Measurements from ENCODE around the gene QRFP. TPM values are rescaled to one million over a fixed set of nuclear protein-coding genes. Genes with fewer than 3 reads are reported as not detected.
A peak's percentile ranks its signal among the peaks of the same experiment; 100 is the strongest.

QRFP gene
- total RNA-seq, 2 donors from 2014 or later, result not detected

DNA sequence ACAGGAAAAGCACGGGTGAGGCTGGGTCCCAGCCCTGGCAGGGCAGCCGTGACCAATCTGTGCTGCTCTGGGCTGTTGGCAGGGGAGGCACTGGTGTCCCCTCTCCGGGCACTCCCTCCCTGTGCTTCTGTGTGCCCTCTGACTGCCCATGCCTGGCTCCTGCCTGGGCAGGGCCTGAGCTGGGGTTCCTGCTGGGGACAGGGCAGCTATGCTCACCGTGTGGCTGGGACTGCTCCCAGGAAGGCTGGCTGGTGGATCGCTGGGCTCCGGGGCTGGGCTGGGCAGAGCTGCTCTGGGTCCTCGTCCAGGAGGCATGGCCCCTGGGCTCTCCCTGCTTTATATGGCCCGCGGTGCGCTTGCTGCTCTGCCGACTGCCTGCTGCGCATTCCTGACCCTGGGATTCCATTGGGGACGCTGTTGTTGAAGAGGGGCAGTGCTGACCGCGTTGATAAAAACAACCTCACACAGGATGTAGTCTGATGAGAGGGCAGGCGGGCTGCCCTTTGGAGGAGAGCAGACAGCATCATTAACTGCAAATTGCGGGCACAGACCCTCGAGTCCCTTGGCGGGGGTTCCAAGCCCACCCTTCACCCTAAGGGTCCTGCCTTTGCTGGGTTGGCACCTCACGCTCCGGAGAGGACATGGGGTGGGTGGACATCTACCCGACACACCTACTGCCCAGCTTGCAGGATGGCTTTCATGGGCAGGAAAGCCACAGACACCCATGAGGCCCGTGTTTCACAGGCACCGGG, 955 bp downstream of the QRFP start:
- DNase-seq (ENCODE audit: low spot score), result no peak
- no peak for TF ChIP-seq CTCF (IDR thresholded peaks at IDR 0.05)
- H3K9me3 ChIP-seq, result no peaks in the 10 kb centered on the region
- H3K4me3 ChIP-seq, result no peak overlapping the region
- peaks cover 15% of the 10 kb centered on the region for H3K36me3 ChIP-seq
- peaks cover 0 to 22% of the 10 kb centered on the region in 2 donors for H3K4me1 ChIP-seq
- H3K27ac ChIP-seq, result peak overlapping the region in 1 of 2 donors; percentile 39
- H3K27me3 ChIP-seq, result no peaks in the 10 kb centered on the region

DNA sequence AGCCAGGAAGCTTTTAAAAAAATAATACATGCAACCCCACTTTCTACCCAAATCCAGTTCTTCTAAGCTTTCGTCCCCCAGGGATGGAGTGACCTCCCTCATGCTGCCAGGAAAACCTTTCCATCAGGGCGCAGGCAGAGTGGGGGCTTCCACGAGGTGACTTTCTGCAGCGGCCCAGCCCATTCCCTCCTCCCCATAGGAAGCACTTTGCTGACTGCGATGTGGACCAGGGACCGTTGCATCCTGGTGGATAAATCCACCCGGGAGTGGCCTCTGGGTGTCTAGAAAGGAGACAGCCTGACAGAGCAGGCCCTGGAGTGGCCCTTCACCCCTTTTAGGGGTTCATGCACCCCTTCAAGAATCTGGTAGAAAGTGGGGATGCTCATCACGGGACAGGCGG, 1.6 kb downstream of the QRFP start:
- Histone ChIP-seq H3K27me3 (no peaks in the 10 kb centered on the region), H3K4me1 (peaks cover 0 to 22% of the 10 kb centered on the region in 2 donors), H3K9me3 (no peaks in the 10 kb centered on the region), H3K27ac (peak overlapping the region in 1 of 2 donors; percentile 39), H3K36me3 (peaks cover 20% of the 10 kb centered on the region), H3K4me3 (no peak overlapping the region)
- no peak for DNase-seq (ENCODE audit: low spot score)
- TF ChIP-seq CTCF (IDR thresholded peaks at IDR 0.05), result no peak

- H3K9me3 ChIP-seq, result no peaks in the 10 kb centered on the region
- H3K27me3 ChIP-seq, result no peaks in the 10 kb centered on the region
- no peak for DNase-seq (ENCODE audit: low spot score)
- peaks cover 0 to 22% of the 10 kb centered on the region in 2 donors for H3K4me1 ChIP-seq
- no peak for TF ChIP-seq CTCF (IDR thresholded peaks at IDR 0.05)
- no peak overlapping the region for H3K4me3 ChIP-seq
- H3K27ac ChIP-seq, result no peak overlapping the region
- peaks cover 24% of the 10 kb centered on the region for H3K36me3 ChIP-seq
These were observed 2.1 kb downstream of the QRFP start for GRCh38 chr9:130894546-130894945.

DNA sequence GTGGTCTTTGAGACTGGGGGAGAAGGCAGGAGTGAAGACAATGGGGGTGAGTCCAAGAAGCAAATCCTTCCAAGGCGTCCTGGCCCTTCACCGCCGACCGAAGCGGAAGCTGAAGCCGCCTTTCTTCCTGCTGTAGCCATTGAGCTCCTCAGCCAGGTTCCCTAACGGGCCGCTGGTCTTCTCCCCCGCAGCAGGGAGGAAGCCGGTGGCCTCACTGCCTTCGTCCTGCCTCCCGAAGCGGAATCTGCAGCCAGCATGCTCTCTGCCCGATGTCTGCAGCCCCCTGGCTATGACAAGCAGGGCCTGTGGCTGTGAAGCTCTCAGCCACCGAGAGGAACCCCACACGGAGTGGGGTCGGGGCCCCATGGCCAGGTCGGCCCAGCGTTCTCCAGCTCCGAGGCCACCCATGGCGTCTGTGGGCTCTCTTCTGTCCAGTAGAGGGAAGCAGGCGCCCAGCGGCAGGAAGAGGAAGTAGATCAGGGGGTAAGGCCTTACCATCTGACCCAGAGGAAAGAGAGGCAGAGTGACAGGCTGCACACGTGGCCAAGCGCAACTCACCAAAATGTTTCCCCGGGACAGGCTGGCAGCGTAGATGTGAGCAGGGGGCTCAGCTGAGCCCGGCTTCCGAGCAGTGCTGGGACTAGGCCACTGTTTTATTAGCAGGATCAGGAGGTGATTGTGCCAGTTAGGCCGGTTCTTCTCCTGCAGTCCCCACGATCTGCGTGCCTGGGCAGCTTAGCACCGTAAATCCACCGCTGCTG, 3.1 kb downstream of the QRFP start:
- Histone ChIP-seq H3K4me1 (peaks cover 0 to 22% of the 10 kb centered on the region in 2 donors), H3K36me3 (peaks cover 32% of the 10 kb centered on the region), H3K4me3 (no peak overlapping the region), H3K27me3 (no peaks in the 10 kb centered on the region), H3K27ac (peak overlapping the region in 1 of 2 donors; percentile 7), H3K9me3 (no peaks in the 10 kb centered on the region)
- TF ChIP-seq CTCF (IDR thresholded peaks at IDR 0.05), result peak in 1 of 2 donors; percentile 55
- DNase-seq (ENCODE audit: low spot score), result no peak

DNA sequence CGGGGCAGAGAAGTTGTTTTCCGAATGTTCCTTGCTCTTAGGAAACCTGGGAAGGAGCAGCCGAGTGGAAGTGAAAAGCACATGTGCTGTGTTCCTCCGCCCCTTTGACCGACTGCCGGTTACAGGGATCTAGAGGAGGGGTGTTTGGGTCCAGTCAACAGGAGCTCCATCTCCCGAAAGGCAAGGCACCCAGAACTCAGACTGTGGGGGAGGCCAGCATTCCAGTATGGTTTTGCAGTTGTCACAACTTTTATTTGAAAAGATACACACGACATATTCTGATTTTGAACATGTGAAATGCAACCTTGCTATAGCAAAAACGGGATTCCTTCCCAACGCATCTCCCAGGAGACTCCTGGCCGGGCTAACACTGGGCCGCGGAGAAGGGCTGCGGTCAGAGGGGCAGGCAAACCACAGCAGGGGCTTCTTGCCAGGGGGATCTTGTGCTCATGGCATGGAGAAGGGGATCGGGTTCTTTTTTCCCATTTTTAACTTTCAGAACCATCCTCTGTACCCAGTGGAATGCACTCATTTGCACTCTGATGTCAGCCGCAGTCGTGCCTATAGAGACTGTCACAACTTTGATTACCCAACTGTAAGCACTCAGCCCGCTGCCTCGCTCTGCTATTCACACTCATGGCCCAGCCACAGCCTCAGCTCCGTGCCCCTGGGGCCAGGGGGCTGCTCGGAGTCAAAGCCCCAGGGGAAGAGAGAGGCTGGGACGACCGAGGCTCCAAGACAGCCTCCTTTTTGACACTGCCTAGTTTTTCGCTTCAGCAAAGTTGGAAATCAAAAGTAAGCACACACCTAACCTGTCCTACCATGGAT, 3.9 kb downstream of the QRFP start:
- Histone ChIP-seq H3K27me3 (no peaks in the 10 kb centered on the region), H3K27ac (no peak overlapping the region), H3K4me3 (no peak overlapping the region), H3K36me3 (peaks cover 40% of the 10 kb centered on the region), H3K9me3 (no peaks in the 10 kb centered on the region), H3K4me1 (peaks cover 0 to 22% of the 10 kb centered on the region in 2 donors)
- TF ChIP-seq CTCF (IDR thresholded peaks at IDR 0.05), result no peak
- no peak for DNase-seq (ENCODE audit: low spot score)

Data from right atrium auricular region (tissue), 2 donors.